Measurements from ENCODE around the gene ACBD6.

ACBD6 gene

DNA sequence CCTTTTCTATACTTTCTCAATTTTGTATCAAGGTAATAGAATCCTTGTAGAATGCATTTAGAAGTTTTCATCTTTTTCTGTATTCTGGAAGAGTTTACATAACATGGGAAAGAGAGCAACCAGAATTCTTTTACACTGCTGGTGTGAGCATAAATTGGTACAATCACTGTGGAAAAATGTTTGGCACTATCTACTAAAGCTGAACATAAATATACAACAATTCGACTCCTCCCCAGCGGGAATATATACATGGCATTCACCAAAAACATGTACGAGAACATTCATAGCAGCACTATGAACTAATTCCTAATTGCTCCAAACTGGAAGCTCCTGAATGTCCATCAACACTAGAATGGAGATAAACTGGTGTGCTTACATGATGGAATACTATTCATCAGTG is 1.8 kb upstream of the ACBD6 start:
- H3K9me3 ChIP-seq (ENCODE audit: low read length) = no peaks in the 10 kb centered on the region
- H3K4me3 ChIP-seq (ENCODE audit: low read depth in 1 of 2, low read length in 2 of 2) = no peak overlapping the region
- H3K36me3 ChIP-seq (ENCODE audit: insufficient read depth, low read length) = no peaks in the 10 kb centered on the region
- no peaks in the 10 kb centered on the region for H3K27me3 ChIP-seq (ENCODE audit: control insufficient read depth in 1 of 2, insufficient read depth in 2 of 2, low read length in 2 of 2)
- H3K9ac ChIP-seq (ENCODE audit: low read length) = no peak overlapping the region
- peaks cover 22% of the 10 kb centered on the region for H3K4me1 ChIP-seq (ENCODE audit: insufficient read depth, low read length)
- H3K27ac ChIP-seq (ENCODE audit: low read depth, low read length) = no peak overlapping the region

DNA sequence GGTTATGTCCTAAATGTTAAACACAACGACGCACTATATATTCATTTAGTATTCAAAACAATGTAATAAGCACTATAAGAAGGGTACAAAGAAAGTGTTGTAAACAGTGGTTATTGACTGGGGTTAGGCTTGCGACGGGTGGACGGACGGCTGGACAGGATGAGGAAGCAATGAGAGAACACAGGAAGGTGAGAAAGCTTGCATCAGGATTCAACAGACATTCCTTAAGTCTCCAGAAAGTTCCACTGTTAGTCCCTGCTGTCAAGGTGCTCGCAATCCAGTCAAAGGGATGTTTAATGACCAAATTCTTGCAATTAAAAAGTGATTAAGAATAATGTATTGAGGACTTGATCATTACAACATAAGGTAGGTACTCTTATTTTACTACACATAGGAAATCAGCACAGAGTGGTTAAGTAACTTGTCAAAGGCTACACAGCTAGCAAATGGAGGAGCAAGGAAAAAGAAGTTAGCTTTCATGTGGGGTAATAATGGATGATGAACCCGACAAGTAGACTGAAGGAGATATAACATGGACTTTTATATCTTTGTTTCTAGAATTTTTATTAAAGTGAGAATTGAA is 994 bp upstream of the ACBD6 start:
- Histone ChIP-seq H3K4me1 (ENCODE audit: insufficient read depth, low read length) (peaks cover 22% of the 10 kb centered on the region), H3K4me3 (ENCODE audit: low read depth in 1 of 2, low read length in 2 of 2) (peak overlapping the region; percentile 97 to 99), H3K27ac (ENCODE audit: low read depth, low read length) (peak overlapping the region; percentile 98), H3K9ac (ENCODE audit: low read length) (peak overlapping the region; percentile 93), H3K9me3 (ENCODE audit: low read length) (no peaks in the 10 kb centered on the region), H3K27me3 (ENCODE audit: control insufficient read depth in 1 of 2, insufficient read depth in 2 of 2, low read length in 2 of 2) (no peaks in the 10 kb centered on the region), H3K36me3 (ENCODE audit: insufficient read depth, low read length) (no peaks in the 10 kb centered on the region)

- H3K4me1 ChIP-seq (ENCODE audit: insufficient read depth, low read length) = peaks cover 22% of the 10 kb centered on the region
- peak overlapping the region; percentile 97 to 99 for H3K4me3 ChIP-seq (ENCODE audit: low read depth in 1 of 2, low read length in 2 of 2)
- H3K9ac ChIP-seq (ENCODE audit: low read length) = peak overlapping the region; percentile 93
- H3K27me3 ChIP-seq (ENCODE audit: control insufficient read depth in 1 of 2, insufficient read depth in 2 of 2, low read length in 2 of 2) = no peaks in the 10 kb centered on the region
- H3K27ac ChIP-seq (ENCODE audit: low read depth, low read length) = peak overlapping the region; percentile 98
- no peaks in the 10 kb centered on the region for H3K9me3 ChIP-seq (ENCODE audit: low read length)
- no peaks in the 10 kb centered on the region for H3K36me3 ChIP-seq (ENCODE audit: insufficient read depth, low read length)
Observed at GRCh38 chr1:180501865-180502360, 464 bp downstream of the ACBD6 start.

- Histone ChIP-seq H3K36me3 (ENCODE audit: insufficient read depth, low read length) (peaks cover 3% of the 10 kb centered on the region), H3K27me3 (ENCODE audit: control insufficient read depth in 1 of 2, insufficient read depth in 2 of 2, low read length in 2 of 2) (no peaks in the 10 kb centered on the region), H3K9ac (ENCODE audit: low read length) (no peak overlapping the region), H3K4me1 (ENCODE audit: insufficient read depth, low read length) (peaks cover 22% of the 10 kb centered on the region), H3K4me3 (ENCODE audit: low read depth in 1 of 2, low read length in 2 of 2) (no peak overlapping the region), H3K27ac (ENCODE audit: low read depth, low read length) (no peak overlapping the region), H3K9me3 (ENCODE audit: low read length) (no peaks in the 10 kb centered on the region)
Observed at GRCh38 chr1:180500689-180501088, 1.7 kb downstream of the ACBD6 start.

GRCh38 chr1:180498594-180498993 is 3.8 kb downstream of the ACBD6 start:
- Histone ChIP-seq H3K27me3 (ENCODE audit: control insufficient read depth in 1 of 2, insufficient read depth in 2 of 2, low read length in 2 of 2) (no peaks in the 10 kb centered on the region), H3K9me3 (ENCODE audit: low read length) (no peaks in the 10 kb centered on the region), H3K4me1 (ENCODE audit: insufficient read depth, low read length) (peaks cover 22% of the 10 kb centered on the region)

DNA sequence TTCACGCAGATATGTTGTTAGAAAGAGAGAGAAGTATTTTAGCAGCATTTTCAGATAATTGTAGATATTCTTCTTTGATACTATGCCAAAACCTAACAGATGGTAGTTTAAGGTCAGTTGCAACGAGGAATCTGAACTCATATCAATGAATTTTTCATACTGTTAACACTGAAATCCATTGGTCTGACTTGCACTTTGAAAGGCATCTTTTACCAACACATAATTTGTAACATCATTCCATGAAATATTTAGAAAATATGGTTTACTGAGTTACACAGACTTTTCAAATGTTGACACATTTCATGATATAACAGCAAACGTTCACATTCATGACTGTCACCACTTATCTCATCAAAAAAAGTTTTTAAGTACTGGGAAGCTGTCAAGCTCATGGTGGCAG is 4.6 kb downstream of the ACBD6 start:
- no peak overlapping the region for H3K4me3 ChIP-seq (ENCODE audit: low read depth in 1 of 2, low read length in 2 of 2)
- H3K9ac ChIP-seq (ENCODE audit: low read length) = no peak overlapping the region
- H3K36me3 ChIP-seq (ENCODE audit: insufficient read depth, low read length) = peaks cover 12% of the 10 kb centered on the region
- H3K4me1 ChIP-seq (ENCODE audit: insufficient read depth, low read length) = peaks cover 17% of the 10 kb centered on the region
- no peak overlapping the region for H3K27ac ChIP-seq (ENCODE audit: low read depth, low read length)
- no peaks in the 10 kb centered on the region for H3K27me3 ChIP-seq (ENCODE audit: control insufficient read depth in 1 of 2, insufficient read depth in 2 of 2, low read length in 2 of 2)
- no peaks in the 10 kb centered on the region for H3K9me3 ChIP-seq (ENCODE audit: low read length)

More at GRCh38 chr1:180498594-180498993, 3.8 kb downstream of the ACBD6 start:
- no peak overlapping the region for H3K4me3 ChIP-seq (ENCODE audit: low read depth in 1 of 2, low read length in 2 of 2)
- H3K27ac ChIP-seq (ENCODE audit: low read depth, low read length) = no peak overlapping the region
- peaks cover 12% of the 10 kb centered on the region for H3K36me3 ChIP-seq (ENCODE audit: insufficient read depth, low read length)
- H3K9ac ChIP-seq (ENCODE audit: low read length) = no peak overlapping the region

DNA sequence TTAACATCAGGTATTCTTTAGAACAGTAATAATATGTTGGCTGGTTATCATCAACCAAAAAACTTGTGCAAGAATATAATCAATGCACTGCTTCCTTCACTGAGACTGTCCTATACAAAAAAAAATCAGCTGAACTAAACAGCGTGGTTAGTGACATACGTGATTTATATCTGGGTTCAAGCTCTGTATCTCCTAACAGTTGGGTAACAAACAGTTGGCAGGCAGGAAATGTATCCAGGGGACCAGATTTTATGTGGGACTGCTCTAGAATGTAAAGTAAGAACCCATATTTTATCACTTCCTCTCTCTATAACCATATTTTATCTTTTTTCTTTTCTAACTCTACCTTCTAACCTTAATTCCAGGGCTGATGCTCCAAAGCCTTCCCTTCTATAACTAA is 8.0 kb downstream of the ACBD6 start:
- Histone ChIP-seq H3K9ac (ENCODE audit: low read length) (no peak overlapping the region), H3K4me1 (ENCODE audit: insufficient read depth, low read length) (no peaks in the 10 kb centered on the region), H3K27ac (ENCODE audit: low read depth, low read length) (no peak overlapping the region), H3K4me3 (ENCODE audit: low read depth in 1 of 2, low read length in 2 of 2) (no peak overlapping the region), H3K36me3 (ENCODE audit: insufficient read depth, low read length) (peaks cover 16% of the 10 kb centered on the region), H3K27me3 (ENCODE audit: control insufficient read depth in 1 of 2, insufficient read depth in 2 of 2, low read length in 2 of 2) (no peaks in the 10 kb centered on the region), H3K9me3 (ENCODE audit: low read length) (no peaks in the 10 kb centered on the region)

GRCh38 chr1:180489976-180490375 is 12.4 kb downstream of the ACBD6 start:
- Histone ChIP-seq H3K27ac (ENCODE audit: low read depth, low read length) (no peak overlapping the region), H3K9ac (ENCODE audit: low read length) (no peak overlapping the region), H3K36me3 (ENCODE audit: insufficient read depth, low read length) (peaks cover 11% of the 10 kb centered on the region), H3K4me1 (ENCODE audit: insufficient read depth, low read length) (no peaks in the 10 kb centered on the region), H3K4me3 (ENCODE audit: low read depth in 1 of 2, low read length in 2 of 2) (no peak overlapping the region), H3K9me3 (ENCODE audit: low read length) (no peaks in the 10 kb centered on the region), H3K27me3 (ENCODE audit: control insufficient read depth in 1 of 2, insufficient read depth in 2 of 2, low read length in 2 of 2) (no peaks in the 10 kb centered on the region)

GRCh38 chr1:180489313-180489712 is 13.1 kb downstream of the ACBD6 start:
- Histone ChIP-seq H3K9me3 (ENCODE audit: low read length) (no peaks in the 10 kb centered on the region), H3K4me1 (ENCODE audit: insufficient read depth, low read length) (no peaks in the 10 kb centered on the region), H3K4me3 (ENCODE audit: low read depth in 1 of 2, low read length in 2 of 2) (no peak overlapping the region), H3K36me3 (ENCODE audit: insufficient read depth, low read length) (peaks cover 7% of the 10 kb centered on the region), H3K9ac (ENCODE audit: low read length) (no peak overlapping the region), H3K27ac (ENCODE audit: low read depth, low read length) (no peak overlapping the region), H3K27me3 (ENCODE audit: control insufficient read depth in 1 of 2, insufficient read depth in 2 of 2, low read length in 2 of 2) (no peaks in the 10 kb centered on the region)

GRCh38 chr1:180488661-180489060 is 13.7 kb downstream of the ACBD6 start:
- H3K4me1 ChIP-seq (ENCODE audit: insufficient read depth, low read length) = no peaks in the 10 kb centered on the region
- H3K9me3 ChIP-seq (ENCODE audit: low read length) = no peaks in the 10 kb centered on the region
- H3K9ac ChIP-seq (ENCODE audit: low read length) = no peak overlapping the region
- no peaks in the 10 kb centered on the region for H3K27me3 ChIP-seq (ENCODE audit: control insufficient read depth in 1 of 2, insufficient read depth in 2 of 2, low read length in 2 of 2)
- H3K36me3 ChIP-seq (ENCODE audit: insufficient read depth, low read length) = peaks cover 7% of the 10 kb centered on the region
- H3K4me3 ChIP-seq (ENCODE audit: low read depth in 1 of 2, low read length in 2 of 2) = no peak overlapping the region
- no peak overlapping the region for H3K27ac ChIP-seq (ENCODE audit: low read depth, low read length)

GRCh38 chr1:180486092-180486491 is 16.3 kb downstream of the ACBD6 start:
- H3K4me3 ChIP-seq (ENCODE audit: low read depth in 1 of 2, low read length in 2 of 2) = no peak overlapping the region
- no peak overlapping the region for H3K27ac ChIP-seq (ENCODE audit: low read depth, low read length)
- H3K36me3 ChIP-seq (ENCODE audit: insufficient read depth, low read length) = peaks cover 7% of the 10 kb centered on the region

GRCh38 chr1:180484490-180484889 is 17.9 kb downstream of the ACBD6 start:
- Histone ChIP-seq H3K36me3 (ENCODE audit: insufficient read depth, low read length) (peaks cover 7% of the 10 kb centered on the region), H3K27ac (ENCODE audit: low read depth, low read length) (no peak overlapping the region), H3K9me3 (ENCODE audit: low read length) (no peaks in the 10 kb centered on the region), H3K27me3 (ENCODE audit: control insufficient read depth in 1 of 2, insufficient read depth in 2 of 2, low read length in 2 of 2) (no peaks in the 10 kb centered on the region), H3K4me3 (ENCODE audit: low read depth in 1 of 2, low read length in 2 of 2) (no peak overlapping the region), H3K4me1 (ENCODE audit: insufficient read depth, low read length) (no peaks in the 10 kb centered on the region), H3K9ac (ENCODE audit: low read length) (no peak overlapping the region)

More at GRCh38 chr1:180486092-180486491, 16.3 kb downstream of the ACBD6 start:
- no peaks in the 10 kb centered on the region for H3K9me3 ChIP-seq (ENCODE audit: low read length)
- no peaks in the 10 kb centered on the region for H3K4me1 ChIP-seq (ENCODE audit: insufficient read depth, low read length)
- H3K9ac ChIP-seq (ENCODE audit: low read length) = no peak overlapping the region
- no peaks in the 10 kb centered on the region for H3K27me3 ChIP-seq (ENCODE audit: control insufficient read depth in 1 of 2, insufficient read depth in 2 of 2, low read length in 2 of 2)
